A549 treated with DMSO at 1 μM for 4 hours (cell line): Measurements from ENCODE around the gene VEZF1. TPM values are rescaled to one million over a fixed set of nuclear protein-coding genes. Genes with fewer than 3 reads are reported as not detected.

Experiments
- total RNA-seq: library from RNA; stranded (reverse); fragments of 200-300 nt; extraction: Qiagen RNA extraction; gene quantifications from 5 replicates; pipeline ENCODE4 v1.2.3, GENCODE V29; 2022; ENCODE audit warnings: low read depth

Gene VEZF1
- total RNA-seq, result 40.6 to 50.4 TPM (median 49.3 TPM) in 5 replicates

GRCh38 chr17:57987581-57988300, at the start of gene VEZF1:
TSS of gene VEZF1 (minus strand) at chr17:57988254. CDS start at chr17:57988111, 143 bp downstream.

GRCh38 chr17:58006924-58007780, 19.1 kb upstream of the VEZF1 start, which contains the start of gene SRSF1:
TSS of gene SRSF1 (minus strand) at chr17:58007246. CDS start at chr17:58007137, 109 bp downstream.

GRCh38 chr17:57955183-57955931, 32.7 kb downstream of the VEZF1 start, which contains the start of gene CUEDC1:
TSS of gene CUEDC1 (minus strand) at chr17:57955412. CDS start at chr17:57885564, 69,848 bp downstream.

Other genes starting within 250 kb of the VEZF1 start
- gene CCDC182, start 243.0 kb downstream of the VEZF1 start, total RNA-seq, result not detected in 5 replicates
- gene MRPS23, start 138.2 kb downstream of the VEZF1 start, total RNA-seq, result 155 to 209 TPM (median 159 TPM) in 5 replicates
- gene CUEDC1, start 32.8 kb downstream of the VEZF1 start, total RNA-seq, result 45.3 to 55.1 TPM (median 53.7 TPM) in 5 replicates
- gene SRSF1, start 19.0 kb upstream of the VEZF1 start, total RNA-seq, result 258 to 297 TPM (median 284 TPM) in 5 replicates
- gene DYNLL2, start 95.2 kb upstream of the VEZF1 start, total RNA-seq, result 19.9 to 24.7 TPM (median 24.2 TPM) in 5 replicates
- gene OR4D1, start 160.1 kb upstream of the VEZF1 start, total RNA-seq, result 0.02 TPM in 1 of 5 replicates, not detected in the others
- gene OR4D2, start 178.7 kb upstream of the VEZF1 start, total RNA-seq, result not detected in 5 replicates
- not detected in 5 replicates for gene EPX, start 204.5 kb upstream of the VEZF1 start, total RNA-seq
- gene MKS1, start 231.0 kb upstream of the VEZF1 start, total RNA-seq, result 7.3 to 12.3 TPM (median 10.7 TPM) in 5 replicates